OCI-LY3 (cell line): ENCODE data around the gene WDR90.

ENCODE experiments used
- EZH2phosphoT487 ChIP-seq: fragments of 200-600 bp; shearing (Covaris generic); IDR thresholded peaks from 2 replicates; pipeline ENCODE4 v1.6.1; 2018; ENCODE audit warnings: antibody characterized with exemption, mixed run types, low read depth
- TF ChIP-seq, protein P1 (sequence below): fragments of 200-600, 300-600 bp; sonication (generic); IDR thresholded peaks from 2 replicates; pipeline ENCODE4 v1.5.1; 2014; ENCODE audit warnings: antibody characterized with exemption, low read length, low read depth

DNA sequence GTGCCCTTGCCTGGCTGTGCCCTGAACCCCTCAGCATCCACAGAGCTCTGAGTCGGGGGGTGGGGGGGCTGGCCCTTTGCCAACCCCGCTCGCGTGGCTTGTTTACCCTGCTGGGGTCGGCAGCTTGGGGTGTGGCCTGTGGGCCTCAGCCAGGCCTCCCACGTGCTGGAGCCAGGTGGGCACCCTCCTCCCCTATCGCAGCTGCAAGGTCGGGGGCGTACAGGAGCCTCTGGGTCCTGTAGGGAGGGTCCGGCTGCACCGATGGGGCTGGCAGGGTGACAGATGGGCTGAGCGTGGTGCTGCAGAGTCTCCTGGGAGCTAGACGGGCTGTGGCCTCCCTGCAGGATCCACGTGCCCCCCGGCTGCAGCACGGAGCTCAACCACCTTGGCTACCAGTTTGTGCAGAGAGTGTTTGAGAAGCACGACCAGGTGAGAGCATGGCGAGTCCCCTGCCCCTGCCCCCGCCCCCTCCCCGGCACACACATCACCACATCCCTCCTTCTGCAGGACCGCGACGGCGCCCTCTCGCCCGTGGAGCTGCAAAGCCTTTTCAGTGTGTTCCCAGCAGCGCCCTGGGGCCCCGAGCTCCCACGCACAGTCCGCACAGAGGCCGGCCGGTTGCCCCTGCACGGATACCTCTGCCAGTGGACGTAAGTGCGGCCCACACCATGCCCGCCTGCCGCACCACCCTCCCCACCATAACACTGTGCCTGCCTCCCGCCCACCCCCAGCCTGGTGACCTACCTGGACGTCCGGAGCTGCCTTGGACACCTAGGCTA is 22.4 kb downstream of the WDR90 start:
- TF ChIP-seq, protein P1, sequence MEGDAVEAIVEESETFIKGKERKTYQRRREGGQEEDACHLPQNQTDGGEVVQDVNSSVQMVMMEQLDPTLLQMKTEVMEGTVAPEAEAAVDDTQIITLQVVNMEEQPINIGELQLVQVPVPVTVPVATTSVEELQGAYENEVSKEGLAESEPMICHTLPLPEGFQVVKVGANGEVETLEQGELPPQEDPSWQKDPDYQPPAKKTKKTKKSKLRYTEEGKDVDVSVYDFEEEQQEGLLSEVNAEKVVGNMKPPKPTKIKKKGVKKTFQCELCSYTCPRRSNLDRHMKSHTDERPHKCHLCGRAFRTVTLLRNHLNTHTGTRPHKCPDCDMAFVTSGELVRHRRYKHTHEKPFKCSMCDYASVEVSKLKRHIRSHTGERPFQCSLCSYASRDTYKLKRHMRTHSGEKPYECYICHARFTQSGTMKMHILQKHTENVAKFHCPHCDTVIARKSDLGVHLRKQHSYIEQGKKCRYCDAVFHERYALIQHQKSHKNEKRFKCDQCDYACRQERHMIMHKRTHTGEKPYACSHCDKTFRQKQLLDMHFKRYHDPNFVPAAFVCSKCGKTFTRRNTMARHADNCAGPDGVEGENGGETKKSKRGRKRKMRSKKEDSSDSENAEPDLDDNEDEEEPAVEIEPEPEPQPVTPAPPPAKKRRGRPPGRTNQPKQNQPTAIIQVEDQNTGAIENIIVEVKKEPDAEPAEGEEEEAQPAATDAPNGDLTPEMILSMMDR, result no peak
- no peak for TF ChIP-seq EZH2phosphoT487
